Esophagus muscularis mucosa (tissue), 4 donors: ENCODE measurements around the gene TGFBR2. TPM values are rescaled to one million over a fixed set of nuclear protein-coding genes. Genes with fewer than 3 reads are reported as not detected.

Source experiments
- DNase-seq: peaks from one replicate; pipeline ENCODE4 v3.0.0-alpha.2; 2017; ENCODE audit errors: extremely low spot score
- H3K27ac ChIP-seq, 4 donors: fragments of 200-600 bp; sonication (generic); replicated peaks in 1 of 4; 1 replicate in 3 of 4; 2 replicates in 1 of 4; pipeline ENCODE4 v1.5.1; 2016 to 2019; ENCODE audit warnings: mild to moderate bottlenecking in 1 of 4
- H3K27me3 ChIP-seq, 4 donors: fragments of 200-600 bp; sonication (generic); one replicate each; pipeline versions ENCODE4 v1.5.1 to v1.6.0; 2016 to 2019
- H3K36me3 ChIP-seq, 4 donors: fragments of 200-600 bp; sonication (generic); one replicate each; pipeline ENCODE4 v1.5.1; 2016 to 2019
- H3K4me1 ChIP-seq, 4 donors: fragments of 200-600 bp; sonication (generic); one replicate each; pipeline ENCODE4 v1.5.1; 2016 to 2019
- H3K4me3 ChIP-seq, 4 donors: fragments of 200-600 bp; sonication (generic); 1 replicate in 2 of 4; 2 replicates in 2 of 4; pipeline ENCODE4 v1.5.1; 2016 to 2019; ENCODE audit warnings: mild to moderate bottlenecking in 4 of 4, moderate library complexity in 1 of 4
- H3K9me3 ChIP-seq, 4 donors: fragments of 200-600 bp; sonication (generic); 1 replicate in 3 of 4; 2 replicates in 1 of 4; pipeline ENCODE4 v1.5.1; 2016 to 2019
- EP300 ChIP-seq: sonication (generic); formaldehyde crosslinking; IDR thresholded peaks from one replicate; pipeline ENCODE4 v1.6.1; 2017; ENCODE audit warnings: antibody characterized with exemption
- POLR2A ChIP-seq: fragments of 450-650 bp; IDR thresholded peaks from one replicate; pipeline ENCODE4 v1.6.1; 2017; ENCODE audit warnings: antibody characterized with exemption, moderate library complexity, mild to moderate bottlenecking, low read depth
- POLR2AphosphoS5 ChIP-seq, 2 donors: sonication (generic); formaldehyde crosslinking; IDR thresholded peaks; one replicate each; pipeline ENCODE4 v1.6.1; 2017; ENCODE audit warnings: antibody characterized with exemption in 2 of 2
- WGBS: methylation state at CpG from one replicate; pipeline ENCODE4 v1.1.5; 2018; 5-methylcytosine and 5-hydroxymethylcytosine counted together
- intact Hi-C: fragments of 100-400 bp; cut with DNase I; formaldehyde crosslinking; loops from one replicate; pipeline ENCODE4 v1.15.1; 2023
- total RNA-seq, 4 donors: library from RNA; depleted of rRNA; stranded (reverse); fragments of >200 nt; gene quantifications; one replicate each; pipeline versions ENCODE4 v1.1.0 to v1.2.1, GENCODE V29; 2016
- TF ChIP-seq, protein P1 (sequence below), 3 experiments: fragments of 200-600 bp in 2 of 3; fragments of 450-650 bp in 1 of 3; sonication (generic) in 2 of 3; IDR thresholded peaks; one replicate each; pipeline ENCODE4 v1.5.1; 2017 to 2019; ENCODE audit warnings: antibody characterized with exemption in 3 of 3, mild to moderate bottlenecking in 2 of 3, moderate library complexity in 1 of 3

TGFBR2 gene
- total RNA-seq: 100 to 1,000 TPM; 202 to 292 (median 261) TPM

DNA sequence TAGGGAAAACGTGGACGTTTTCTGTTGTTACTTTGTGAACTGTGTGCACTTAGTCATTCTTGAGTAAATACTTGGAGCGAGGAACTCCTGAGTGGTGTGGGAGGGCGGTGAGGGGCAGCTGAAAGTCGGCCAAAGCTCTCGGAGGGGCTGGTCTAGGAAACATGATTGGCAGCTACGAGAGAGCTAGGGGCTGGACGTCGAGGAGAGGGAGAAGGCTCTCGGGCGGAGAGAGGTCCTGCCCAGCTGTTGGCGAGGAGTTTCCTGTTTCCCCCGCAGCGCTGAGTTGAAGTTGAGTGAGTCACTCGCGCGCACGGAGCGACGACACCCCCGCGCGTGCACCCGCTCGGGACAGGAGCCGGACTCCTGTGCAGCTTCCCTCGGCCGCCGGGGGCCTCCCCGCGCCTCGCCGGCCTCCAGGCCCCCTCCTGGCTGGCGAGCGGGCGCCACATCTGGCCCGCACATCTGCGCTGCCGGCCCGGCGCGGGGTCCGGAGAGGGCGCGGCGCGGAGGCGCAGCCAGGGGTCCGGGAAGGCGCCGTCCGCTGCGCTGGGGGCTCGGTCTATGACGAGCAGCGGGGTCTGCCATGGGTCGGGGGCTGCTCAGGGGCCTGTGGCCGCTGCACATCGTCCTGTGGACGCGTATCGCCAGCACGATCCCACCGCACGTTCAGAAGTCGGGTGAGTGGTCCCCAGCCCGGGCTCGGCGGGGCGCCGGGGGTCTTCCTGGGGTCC, at the start of gene TGFBR2:
Gene TGFBR2 (plus strand): TSS at position 301 of the 731 bp plus-strand sequence. CDS start 283 bp downstream, at position 584.
- Histone ChIP-seq H3K27ac (peak within 1 kb of the TSS; percentile 91 to 99 (median 99)), H3K36me3 (no peaks in the 10 kb centered on the region), H3K9me3 (no peaks in the 10 kb centered on the region), H3K27me3 (no peaks in the 10 kb centered on the region), H3K4me3 (peak within 1 kb of the TSS; percentile 79 to 96 (median 94)), H3K4me1 (peaks cover 21 to 54% (median 42%) of the 10 kb centered on the region in 4 donors)
- 2% methylated on average over 22 of the region's 71 CpGs for WGBS
- TF ChIP-seq POLR2A (peak; percentile 54), POLR2AphosphoS5 (IDR thresholded peaks at IDR 0.05) (peak; percentile 94 to 96), EP300 (no peak)
- TF ChIP-seq, protein P1, sequence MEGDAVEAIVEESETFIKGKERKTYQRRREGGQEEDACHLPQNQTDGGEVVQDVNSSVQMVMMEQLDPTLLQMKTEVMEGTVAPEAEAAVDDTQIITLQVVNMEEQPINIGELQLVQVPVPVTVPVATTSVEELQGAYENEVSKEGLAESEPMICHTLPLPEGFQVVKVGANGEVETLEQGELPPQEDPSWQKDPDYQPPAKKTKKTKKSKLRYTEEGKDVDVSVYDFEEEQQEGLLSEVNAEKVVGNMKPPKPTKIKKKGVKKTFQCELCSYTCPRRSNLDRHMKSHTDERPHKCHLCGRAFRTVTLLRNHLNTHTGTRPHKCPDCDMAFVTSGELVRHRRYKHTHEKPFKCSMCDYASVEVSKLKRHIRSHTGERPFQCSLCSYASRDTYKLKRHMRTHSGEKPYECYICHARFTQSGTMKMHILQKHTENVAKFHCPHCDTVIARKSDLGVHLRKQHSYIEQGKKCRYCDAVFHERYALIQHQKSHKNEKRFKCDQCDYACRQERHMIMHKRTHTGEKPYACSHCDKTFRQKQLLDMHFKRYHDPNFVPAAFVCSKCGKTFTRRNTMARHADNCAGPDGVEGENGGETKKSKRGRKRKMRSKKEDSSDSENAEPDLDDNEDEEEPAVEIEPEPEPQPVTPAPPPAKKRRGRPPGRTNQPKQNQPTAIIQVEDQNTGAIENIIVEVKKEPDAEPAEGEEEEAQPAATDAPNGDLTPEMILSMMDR (IDR thresholded peaks at IDR 0.05): peak; percentile 17 to 40 (median 30)
- intact Hi-C loops: loop anchor here (2.0 to 10.0 kb wide), 4 partner anchors 86 to 492 kb away; no protein-coding TSS in a partner anchor
- peak; percentile 99 for DNase-seq

DNA sequence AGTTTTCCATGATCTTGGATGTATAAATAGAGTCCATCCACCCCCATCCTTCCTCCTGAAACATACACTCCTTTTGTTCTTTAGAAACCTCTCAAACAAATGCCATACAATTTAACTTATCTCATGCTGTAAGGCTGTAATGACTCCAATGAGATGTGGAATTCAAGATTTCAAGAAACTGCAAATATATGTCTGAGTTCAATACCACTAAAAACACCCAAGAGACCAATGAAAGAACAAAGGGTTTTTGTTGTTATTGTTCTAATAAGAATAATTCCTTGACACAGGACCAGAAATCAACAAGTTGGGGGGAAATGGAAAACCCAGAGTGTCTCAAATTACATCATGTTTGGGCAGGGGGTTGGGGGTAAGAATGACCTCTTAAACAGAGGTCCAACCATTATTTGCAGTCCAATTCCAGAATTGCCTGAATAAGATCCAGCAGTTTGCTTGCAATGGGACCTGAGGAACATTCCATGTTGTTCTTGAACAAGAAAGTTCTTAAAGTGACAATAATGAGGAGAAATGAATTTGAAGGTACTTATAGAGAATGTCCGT, 48.6 kb upstream of the TGFBR2 start:
- Histone ChIP-seq H3K9me3 (no peaks in the 10 kb centered on the region), H3K27ac (no peak overlapping the region), H3K4me3 (no peak overlapping the region), H3K4me1 (no peaks in the 10 kb centered on the region), H3K36me3 (no peaks in the 10 kb centered on the region), H3K27me3 (no peaks in the 10 kb centered on the region)
- 92% methylated on average over 1 of the region's 1 CpG for WGBS
- intact Hi-C loops: no loop called here
- TF ChIP-seq POLR2A (no peak), POLR2AphosphoS5 (IDR thresholded peaks at IDR 0.05) (no peak), EP300 (no peak)
- TF ChIP-seq, protein P1 (IDR thresholded peaks at IDR 0.05): no peak
- no peak for DNase-seq

DNA sequence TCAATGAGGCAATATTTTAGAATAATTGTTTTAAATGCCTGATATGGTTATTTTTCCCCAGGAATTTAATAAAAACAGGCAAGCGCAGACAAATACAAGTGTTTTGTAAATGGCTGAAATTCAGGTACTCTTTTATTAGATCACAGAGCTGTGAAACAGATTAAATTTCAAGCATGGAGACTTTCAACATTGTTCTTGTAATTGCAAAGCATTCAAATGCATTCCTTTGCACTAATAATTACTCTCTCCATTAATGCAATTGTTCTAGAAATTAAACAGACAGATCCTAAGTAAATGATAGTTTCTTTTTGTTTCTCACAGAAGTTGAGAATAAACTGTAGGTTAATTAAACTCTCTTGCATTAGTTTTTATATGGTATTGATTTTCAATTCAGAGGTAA, 42.4 kb upstream of the TGFBR2 start:
- no peak overlapping the region for H3K4me3 ChIP-seq
- H3K27ac ChIP-seq: no peak overlapping the region
- no peaks in the 10 kb centered on the region for H3K36me3 ChIP-seq
- H3K9me3 ChIP-seq: no peaks in the 10 kb centered on the region
- intact Hi-C loops: no loop called here
- H3K4me1 ChIP-seq: no peaks in the 10 kb centered on the region
- 100% methylated on average over 1 of the region's 1 CpG for WGBS
- no peak for DNase-seq
- H3K27me3 ChIP-seq: no peaks in the 10 kb centered on the region
- TF ChIP-seq POLR2AphosphoS5 (IDR thresholded peaks at IDR 0.05) (no peak), EP300 (no peak), POLR2A (no peak)
- TF ChIP-seq, protein P1 (IDR thresholded peaks at IDR 0.05): no peak

DNA sequence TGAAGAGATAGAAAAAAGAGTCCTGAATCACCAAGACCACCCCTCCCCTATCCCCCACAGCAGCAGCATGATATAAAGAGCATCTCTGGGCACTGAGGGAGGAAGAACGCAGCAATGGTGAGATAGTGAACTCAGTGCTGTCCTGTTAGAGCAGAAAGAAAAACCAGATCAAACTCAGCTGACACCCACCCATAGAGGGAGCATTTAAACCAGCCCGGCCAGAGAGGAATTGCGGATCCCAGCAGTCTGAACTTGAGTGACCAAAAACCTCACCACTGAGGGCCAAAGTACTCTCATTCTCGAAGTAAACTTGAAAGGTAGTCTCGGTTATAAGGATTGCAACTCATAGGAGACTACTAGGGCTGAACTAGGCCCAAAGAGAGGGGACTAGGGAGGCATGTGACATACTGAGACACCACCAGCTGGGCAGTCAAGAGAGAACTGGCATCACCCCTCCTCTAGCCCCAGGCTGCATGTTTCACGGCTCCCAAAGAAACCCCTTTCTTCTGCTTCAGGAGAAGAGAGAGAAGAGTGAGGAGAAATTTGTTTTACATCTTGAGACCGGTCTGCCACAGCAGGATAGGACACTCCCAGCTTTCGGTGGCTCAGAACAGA, 39.2 kb upstream of the TGFBR2 start:
- Histone ChIP-seq H3K4me1 (no peaks in the 10 kb centered on the region), H3K27me3 (no peaks in the 10 kb centered on the region), H3K27ac (no peak overlapping the region), H3K36me3 (no peaks in the 10 kb centered on the region), H3K4me3 (no peak overlapping the region), H3K9me3 (no peaks in the 10 kb centered on the region)
- no peak for DNase-seq
- 95% methylated on average over 8 of the region's 8 CpGs for WGBS
- intact Hi-C loops: no loop called here
- TF ChIP-seq POLR2A (no peak), POLR2AphosphoS5 (IDR thresholded peaks at IDR 0.05) (no peak), EP300 (no peak)
- TF ChIP-seq, protein P1 (IDR thresholded peaks at IDR 0.05): no peak
